ENCODE data around the gene NFE2L1.
"Not testable (repeated sequence)": the region's sequence is repeated elsewhere in the genome, so short reads cannot be mapped to it uniquely, and the experiment has no call there.

Gene NFE2L1

DNA sequence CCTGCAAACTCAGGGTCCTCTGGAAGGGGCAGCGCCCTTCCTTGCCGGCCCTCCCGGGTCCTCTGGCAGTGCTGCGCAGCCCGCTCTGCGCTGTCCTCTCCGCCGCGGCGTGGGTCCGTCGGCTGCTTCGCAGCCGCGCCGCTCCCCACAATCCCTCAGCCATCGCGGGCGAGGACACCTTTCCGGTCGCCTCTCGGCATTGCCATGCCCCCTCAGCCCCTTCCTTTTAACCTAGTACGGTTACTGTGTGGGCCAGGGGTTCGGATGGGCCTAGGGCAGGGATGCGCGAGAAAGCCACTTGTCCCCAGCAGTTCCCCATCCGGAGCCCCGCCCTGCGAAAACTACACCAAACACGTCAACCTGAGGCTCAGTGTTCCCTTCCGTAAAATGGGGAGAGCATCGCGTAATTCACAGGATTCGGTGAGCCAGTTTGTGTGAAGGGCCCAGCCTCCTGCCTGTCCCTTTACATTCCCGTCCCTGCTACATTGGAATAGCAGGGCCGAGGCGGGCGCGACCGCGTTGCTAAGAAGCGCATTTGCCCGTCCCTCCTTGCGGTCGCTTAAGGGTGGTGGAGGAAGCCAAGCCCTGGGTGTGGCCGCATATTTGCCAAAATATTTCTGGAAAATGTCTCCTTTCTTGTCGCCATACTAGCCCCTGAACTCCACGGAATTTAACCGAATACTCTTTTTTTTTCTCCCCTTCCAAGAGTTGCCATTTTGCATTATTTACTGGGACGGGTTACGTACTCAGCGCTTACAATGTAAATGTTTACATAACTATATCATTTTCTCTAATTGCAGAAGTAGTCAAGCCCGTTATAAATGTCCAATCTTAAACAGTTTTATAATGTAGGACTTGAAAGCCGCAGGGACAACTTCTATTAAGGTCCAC lies 23.8 kb upstream of the NFE2L1 start:
- DNase-seq = peak; percentile 31

DNA sequence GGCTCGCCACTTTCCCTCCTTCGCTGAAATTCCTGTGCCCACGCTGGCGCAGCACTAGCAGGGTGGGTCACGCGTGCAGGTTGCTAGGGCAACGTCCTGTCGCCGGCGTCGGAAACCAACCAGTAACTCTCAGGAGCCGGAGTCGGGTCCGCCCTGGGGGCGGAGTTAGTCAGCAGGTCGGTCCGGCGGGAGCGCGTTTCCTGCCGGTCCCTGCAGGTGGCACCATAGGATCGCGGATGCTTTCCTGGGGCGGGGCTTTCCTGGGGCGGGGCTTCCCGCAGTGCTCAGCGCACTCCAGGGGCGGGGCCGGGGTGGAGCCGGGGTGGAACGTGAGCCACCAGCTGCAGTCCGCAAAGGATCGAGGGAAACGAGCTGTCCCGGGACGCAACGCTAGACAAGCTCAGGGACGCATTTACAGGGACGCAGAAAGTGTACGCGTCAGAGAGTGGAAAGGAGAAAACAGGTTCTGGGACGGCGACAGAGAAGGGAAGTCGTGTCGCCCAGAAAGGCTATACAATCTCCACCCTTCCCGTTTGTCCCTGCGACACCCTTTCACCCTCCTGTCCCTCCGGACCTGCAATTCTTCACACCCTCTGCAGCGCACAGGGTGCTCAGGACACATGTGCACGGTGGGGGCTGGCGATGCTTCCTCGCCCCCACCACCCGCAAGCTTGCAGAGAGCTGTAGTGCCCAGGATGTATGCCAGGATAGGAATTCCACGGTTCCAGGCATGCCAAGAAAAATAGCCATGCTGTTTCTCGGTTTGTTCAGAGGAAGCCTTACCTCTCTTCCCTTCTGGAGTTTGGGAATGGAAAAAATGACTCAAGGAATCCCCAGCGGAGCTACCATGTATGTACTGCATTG lies 22.9 kb upstream of the NFE2L1 start:
- DNase-seq = peak; percentile 98

DNA sequence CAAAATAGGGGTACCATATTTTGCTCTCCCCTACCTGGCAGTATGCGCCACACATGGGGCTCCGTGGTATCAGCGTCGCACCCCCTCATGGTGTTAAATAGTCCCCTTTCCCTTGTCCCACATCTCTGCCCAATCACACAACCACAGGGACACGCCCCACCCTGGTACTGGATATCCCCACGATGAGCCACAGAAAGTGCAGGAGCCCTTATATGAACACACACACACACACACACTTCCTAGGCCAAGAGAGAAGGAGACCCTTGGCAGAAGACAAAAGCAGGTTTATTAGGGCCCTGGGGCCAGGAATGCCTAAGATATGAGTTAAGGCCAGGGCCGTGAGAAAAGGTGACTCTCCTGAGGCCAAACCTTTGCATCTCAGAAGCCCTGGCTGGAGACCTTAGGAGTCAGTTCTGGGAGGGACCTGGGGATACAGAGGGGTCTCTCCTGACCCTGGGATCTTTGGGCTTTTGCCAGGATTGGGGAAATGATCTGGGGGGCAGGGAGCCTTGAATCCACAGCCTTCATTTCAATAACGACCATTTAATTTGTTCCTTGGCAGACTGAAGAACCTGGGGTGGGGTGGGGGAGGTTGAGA lies 22.2 kb upstream of the NFE2L1 start:
- no peak for DNase-seq

DNA sequence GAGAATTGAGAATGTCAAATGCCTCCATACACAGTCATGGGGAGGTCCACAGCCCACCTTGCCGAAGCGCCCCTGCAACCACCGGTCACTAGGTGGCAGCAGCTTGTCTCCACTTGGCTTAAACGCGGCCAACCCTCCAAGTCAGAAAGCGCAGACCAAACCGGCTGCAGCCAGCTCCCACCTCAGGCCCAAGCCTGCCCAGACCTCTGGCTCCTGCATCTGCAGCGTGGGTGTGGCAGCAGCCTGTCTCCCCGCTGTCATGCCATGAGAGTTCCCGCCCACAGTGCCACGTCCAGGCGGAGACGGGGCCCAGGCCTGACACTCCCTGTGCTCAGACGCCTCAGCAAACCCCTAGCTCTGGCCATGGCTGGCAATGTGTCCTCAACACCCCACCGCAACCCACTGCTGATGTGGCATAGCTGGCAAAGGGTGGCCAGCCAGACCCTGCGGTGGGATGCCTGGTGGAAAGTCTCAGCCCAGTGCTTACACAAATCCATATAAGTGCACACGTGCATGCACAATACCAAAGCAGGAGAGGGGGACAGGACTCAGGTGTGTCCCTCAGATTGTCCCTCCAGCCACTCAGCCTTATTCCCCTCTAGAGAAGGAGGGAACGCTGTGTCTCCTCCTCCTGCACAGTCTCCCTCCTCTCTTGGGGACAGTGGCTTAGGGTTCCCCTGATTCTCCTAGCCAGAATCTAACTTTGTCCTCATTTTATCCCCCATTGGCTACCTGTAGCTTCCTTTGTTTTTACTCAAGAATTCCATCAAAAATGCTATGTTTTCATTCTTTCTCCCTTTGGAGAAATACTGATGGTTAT lies 21.4 kb upstream of the NFE2L1 start:
- peak; percentile 76 for DNase-seq

DNA sequence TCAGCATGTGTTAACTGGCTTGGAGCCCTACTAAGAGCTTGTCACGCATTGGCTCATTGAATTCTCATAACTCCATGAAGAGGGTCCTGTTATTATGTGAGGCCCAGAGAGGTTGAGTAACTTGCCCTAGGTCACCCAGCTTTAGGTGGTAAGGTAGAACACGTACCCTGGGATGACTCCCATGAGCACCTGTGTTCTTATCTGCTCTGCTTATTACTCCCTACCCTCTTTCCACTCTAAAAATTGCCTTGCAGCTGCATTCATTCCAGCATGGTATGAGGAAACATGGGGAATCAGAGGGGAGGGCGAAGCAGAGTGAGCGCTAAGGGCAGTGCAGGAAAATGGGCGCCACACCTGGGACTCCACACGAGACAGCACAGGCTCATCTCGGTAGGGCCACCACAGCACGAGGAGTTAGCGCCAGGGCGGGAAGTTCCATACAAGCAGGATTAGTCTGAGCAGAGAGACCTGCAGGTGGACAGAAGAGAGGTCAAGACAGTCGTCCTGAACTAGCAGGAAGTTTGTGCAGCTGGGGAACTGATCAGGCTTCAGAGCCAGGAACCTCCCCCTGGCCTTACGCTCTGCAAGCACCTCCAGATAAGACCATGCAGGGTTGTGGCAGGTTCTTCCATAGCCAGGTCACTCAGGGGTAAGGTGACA lies 20.7 kb upstream of the NFE2L1 start:
- no peak for DNase-seq

DNA sequence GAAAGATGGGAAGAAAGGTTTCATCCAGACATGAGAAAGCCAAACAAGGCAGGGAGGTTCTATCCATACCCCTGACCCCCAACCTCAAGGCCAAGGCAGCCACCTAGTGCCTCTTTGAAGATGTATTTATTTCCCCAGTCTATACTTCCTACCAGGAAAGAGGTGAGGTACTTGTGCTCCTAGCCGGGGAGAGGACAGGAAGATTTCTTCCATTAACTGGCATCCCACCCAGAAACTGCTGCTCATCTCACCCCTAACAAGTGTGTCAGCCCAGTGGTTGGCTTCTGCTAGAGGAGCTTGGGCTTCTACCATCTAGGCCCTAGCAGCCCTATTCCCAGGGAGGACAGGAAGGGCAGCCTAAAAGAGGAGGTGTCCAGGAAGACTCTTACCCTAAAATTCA lies 19.4 kb upstream of the NFE2L1 start:
- DNase-seq = no peak

DNA sequence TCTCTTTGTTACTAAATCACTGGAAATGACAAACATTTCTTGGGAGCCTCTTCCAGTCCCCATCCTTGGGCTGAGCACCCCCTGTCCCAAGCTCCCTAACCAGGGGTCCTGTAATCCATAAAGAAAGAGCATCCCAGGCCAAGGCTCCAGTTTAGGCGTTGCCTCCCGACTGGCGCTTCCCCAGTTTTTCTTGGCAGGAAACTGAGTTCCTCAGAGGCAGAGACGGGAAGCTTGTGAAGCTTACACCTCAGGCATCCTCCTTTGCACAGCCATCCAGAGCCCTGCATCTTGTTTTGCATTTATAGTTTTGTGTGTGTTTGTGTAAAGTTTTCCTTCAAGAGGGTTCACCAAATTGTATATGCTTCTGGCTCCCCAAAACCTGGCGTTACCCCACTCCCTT lies 17.6 kb upstream of the NFE2L1 start:
- no peak for DNase-seq

DNA sequence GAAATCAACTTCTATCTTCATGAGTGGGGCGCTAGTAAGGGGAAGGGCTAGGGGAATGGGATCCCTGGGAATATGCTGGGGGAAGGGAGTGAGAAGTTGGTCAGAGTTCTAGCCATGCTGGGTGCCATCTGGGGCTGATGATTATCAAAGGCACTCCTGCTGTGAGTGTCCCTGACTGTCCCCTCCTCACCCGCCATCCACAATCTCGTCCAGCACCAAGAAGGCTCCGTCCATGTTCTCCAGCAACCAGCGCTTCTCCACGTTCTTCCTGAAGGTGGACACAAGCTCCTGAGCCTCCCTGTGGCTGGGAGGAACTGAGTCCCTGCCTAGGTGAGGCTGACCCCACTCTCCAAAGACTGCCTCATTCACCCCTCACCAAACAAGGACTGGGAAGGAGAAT lies 16.2 kb upstream of the NFE2L1 start:
- DNase-seq = no peak

DNA sequence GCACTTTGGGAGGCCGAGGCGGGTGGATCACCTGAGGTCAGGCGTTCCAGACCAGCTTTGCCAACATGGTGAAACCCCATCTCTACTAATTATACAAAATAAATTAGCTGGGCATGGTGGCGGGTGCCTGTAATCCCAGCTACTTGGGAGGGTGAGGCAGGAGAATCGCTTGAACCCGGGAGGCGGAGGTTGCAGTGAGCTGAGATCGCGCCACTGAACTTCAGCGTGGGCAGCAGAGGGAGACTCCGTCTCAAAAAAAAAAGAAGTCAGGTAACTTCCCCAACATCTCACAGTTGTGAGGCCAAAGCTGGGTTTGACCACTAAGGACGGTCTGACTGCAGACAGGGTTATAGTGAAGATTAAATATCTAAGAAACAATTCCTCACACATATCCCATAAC lies 13.4 kb upstream of the NFE2L1 start:
- not testable (repeated sequence) for DNase-seq

DNA sequence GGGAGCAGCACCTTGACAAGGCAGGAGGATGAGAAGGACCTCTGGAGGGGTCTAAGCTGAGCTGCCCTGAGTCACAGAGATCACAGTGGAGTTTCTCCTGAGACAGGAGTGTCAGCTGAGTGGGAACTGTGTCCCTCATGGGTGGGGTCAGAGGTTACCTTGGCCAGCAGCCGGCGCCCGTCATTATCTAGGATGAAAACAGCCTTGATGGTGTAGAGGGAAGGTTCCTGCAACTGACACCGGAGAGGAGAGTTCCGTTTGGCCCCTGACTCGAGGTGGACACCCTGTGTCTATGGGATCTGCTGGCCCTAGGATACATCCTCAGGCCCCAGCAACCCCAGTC lies 11.5 kb upstream of the NFE2L1 start:
- DNase-seq = no peak

DNA sequence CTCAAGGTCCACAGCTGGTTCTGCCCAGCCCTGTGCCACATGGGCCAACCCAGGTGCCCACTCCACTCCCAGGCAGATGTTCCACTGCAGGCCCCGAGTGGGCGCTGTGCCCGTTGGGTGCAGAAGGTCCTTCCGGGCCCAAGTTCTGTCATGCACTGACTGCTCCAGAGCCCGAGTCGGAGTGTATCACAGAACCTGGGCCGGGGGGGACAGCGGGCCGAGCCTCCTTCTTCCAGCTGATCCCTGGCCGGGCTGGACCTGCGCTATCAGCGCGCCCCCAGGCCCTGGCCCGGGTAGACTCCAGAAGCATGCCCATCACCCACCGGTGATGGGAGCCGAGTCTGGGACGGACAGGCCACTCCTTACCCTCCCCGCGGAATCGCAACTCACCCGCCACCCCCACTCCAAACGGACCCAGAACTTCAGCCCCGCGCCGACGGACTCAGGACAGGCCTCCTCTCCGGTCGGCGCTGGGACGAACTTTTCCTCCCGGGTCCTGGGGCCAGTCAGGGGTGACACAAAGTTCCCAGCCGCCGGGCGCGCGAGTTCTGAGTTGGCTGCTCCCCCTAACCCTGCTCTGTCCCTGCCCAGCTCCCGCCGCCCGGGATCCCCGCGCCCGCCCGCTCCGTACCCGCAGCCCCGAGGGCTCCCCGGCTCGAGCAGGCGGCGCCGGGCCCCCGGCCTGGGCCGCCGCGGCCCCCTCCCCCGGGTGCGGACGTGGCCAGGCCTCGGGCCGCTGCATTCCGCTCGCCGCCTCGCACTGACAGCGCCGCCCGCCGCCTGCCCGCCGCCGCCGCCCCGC lies 10.9 kb upstream of the NFE2L1 start, which contains the start of gene COPZ2:
COPZ2 (minus strand) TSS at position 762 of the 802 bp plus-strand sequence; CDS start at position 742, 20 bp downstream.
- DNase-seq = peak; percentile 62

DNA sequence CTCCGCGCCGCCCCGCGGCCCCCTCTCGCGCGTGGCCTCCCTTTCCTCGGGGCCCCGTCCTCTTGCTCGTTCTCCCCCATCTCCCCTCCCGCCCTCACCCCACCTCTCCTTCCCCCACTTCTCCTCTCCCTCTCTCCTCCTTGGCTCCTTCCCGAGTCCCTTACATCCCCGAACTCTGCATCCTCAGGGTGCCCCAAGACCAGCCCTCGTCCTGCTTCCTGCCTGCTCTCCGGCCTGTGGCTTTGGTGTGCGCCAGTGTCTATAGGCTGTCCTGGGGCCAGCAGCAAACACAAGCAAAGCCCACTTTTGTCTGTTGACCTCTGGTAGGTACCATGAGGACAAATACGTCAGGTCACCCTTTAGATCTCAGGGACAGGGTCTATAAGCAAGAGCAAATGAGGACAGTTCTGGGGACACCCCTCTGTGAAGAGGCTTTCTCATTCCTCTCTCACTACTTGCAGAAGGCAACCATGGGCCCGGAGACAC lies 10.3 kb upstream of the NFE2L1 start:
- DNase-seq = no peak

DNA sequence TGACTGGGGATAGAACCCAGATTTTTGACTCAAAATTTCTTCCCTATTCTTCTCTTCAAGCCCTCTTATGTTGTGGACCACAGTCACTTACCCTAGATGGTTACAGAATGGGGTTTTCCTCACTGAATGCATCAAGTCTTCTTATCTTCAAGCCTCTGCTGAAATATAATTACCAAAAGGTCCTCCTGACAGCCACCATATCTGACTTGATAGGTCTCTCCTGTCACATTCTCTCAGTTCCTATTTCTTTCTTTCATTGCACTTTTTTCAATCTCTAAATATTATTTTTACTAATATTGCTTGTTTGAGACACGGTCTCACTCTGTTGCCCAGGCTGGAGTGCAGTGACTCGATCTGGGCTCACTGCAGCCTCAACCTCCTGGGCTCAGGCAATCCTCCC lies 9.5 kb upstream of the NFE2L1 start:
- no peak for DNase-seq

DNA sequence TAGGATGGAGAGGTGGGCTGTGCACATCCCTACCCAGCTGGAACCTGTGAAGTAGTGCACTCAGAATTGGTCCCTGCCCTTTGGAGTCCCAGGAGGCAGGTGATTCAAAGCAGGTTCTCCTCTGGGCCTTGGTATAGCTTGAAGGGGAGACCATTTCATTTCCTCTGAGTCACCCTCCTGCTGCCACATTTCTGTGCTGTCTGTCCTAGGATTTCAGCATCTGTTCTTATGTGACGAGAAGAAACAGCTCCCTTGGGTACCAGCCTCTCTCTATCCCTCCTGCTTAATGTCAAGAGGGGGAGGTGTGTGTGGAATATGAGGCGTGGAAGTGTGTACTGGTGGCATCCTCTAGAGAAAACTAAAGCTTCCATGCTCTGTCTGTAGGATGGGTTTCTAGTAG lies 5.0 kb upstream of the NFE2L1 start:
- DNase-seq = no peak

DNA sequence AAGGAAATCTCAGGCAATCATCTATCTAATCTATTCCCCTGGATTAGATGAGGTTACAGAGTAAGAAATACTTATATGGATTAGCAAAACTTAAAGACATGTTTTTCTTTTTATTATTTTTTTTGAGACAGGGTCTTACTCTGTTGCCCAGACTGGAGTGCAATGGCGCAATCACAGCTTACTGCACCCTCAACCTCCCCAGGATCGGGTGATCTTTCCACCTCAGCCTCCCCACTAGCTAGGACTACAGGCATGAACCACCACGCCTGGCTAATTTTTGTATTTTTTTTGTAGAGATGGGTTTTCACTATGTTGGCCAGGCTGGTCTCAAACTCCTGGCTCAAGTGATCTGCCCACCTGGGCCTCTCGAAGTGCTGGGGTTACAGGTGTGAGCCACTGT lies 3.3 kb upstream of the NFE2L1 start:
- DNase-seq = no peak

DNA sequence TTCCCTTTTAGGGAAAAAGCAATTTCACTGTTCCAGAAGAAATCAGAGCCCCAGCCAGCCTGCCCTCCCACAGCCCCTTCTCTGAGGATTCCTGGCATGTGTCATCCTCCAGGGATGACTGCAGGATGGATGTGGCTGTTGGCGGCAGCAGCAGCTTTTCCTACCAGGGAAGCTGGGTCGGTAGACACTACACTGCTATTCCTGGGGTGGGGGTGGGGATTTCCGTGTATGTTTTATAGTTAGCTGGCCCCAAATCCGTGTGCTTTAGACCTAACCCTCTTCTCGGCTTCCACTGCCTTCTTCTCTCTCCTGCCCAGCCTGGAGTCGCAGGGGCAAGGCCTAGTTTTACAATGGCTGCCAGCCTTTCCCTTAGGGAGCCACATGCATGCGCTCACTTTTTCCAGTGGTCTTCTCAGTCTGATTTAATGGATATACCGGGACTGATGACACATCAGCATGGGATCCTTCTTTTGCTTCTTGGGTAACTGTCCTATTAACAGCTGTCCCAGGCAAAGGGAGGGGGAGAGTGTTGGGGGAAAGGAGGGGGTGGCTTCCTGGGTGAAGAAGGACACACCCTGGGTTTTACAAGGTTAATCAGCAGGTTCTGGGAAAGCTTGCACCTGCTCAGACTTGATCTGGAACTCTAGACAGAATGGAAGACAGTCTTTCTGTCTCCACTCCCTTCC lies 2.7 kb upstream of the NFE2L1 start:
- DNase-seq = no peak

DNA sequence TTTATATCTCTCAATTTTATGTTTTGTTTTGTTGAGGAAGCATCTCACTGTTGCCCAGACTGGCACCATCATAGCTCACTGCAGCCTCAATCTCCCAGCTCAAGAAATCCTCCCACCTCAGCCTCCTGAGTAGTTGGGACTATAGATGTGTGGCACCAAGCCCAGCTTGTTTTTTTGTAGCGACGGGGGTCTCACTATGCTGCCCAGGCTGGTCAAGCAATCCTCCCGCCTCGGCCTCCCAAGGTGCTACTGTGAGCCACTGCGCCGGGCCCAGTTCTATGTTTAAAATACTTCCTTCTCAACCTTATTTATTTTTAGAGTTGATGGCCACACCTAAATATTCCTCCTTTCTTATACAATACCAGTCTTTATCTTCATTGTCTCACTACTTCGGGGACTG lies 1.9 kb upstream of the NFE2L1 start:
- DNase-seq = no peak

DNA sequence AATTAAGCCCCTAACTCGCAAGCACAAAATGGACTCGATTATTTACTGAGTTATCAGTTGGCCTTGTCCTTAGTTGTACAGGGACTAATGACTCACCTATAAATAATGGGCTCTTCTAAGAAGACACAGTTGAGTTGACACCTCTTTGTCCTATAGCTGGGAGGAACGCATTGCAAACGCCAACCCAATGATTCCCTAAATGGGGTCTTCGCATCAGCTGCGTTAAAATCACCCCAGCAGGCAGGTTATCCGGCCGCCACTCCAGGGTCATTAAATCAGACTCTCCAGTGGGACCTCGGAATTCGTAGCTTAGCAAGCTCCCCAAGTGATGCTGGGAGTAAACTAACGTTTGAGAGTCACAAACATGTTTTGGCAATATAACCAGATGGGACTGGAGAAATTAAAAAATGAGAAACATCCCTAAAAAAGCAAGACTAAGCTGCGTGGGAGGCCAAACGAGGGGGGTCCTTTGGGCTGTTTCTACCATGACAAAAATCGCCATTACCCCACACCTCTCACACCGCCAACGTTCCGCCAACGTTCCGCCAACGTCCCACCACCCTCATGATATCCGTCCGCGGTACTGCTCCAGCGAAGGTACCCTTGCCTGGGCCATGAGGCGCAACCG lies 932 bp upstream of the NFE2L1 start:
- DNase-seq = no peak

DNA sequence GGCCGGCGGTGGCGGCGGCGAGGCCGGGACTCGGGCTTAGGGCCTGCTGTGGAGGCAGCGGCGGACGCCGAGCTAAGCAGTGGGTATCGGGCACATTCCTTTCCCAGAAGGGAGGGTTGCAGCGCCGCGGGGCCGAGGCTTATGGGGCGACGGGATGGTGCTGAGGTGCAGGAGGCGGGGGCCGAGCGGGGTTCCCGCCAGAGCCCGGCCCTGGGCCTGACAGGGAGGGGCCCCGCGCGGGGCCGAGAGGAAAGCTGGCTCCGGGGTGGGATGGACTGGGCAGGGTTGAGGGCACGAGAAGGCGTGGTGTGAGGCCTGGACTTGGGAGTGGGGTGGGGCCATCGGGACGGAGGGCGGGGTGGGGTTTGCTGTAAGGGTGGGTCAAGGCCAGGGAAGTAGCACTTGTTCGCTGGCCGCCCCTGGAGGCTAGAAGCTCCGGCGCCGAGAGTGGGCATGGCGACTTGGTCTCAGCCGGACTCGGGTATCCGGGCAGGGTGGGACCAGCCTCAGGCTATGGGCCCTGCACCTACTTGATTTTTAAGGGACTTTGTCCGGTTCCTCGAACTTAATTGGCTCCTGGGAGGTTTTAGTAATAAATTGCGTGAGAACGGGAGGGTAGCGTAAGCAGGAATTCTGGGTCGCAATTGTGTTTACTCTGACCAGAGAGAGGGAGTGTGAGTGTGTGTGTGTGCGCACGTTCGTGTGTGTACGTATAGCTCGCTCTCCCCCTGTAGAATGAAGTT lies 396 bp downstream of the NFE2L1 start:
- DNase-seq = no peak

All from stimulated activated CD4-positive, alpha-beta T cell treated with anti-CD3 and anti-CD28 coated beads, Interleukin-4, amount 100 ng/mL, for 1 hour (primary cell).